ENCODE measurements around the gene PRPH. TPM values are rescaled to one million over a fixed set of nuclear protein-coding genes. Genes with fewer than 3 reads are reported as not detected.

The PRPH gene
- total and polyA plus RNA-seq, 7 donors = 0.06 to 0.20 TPM; not detected in 5

- no peak overlapping the region for H3K4me3 ChIP-seq
- intact Hi-C loops (cut with DNase I) = no loop called here
- H3K9me3 ChIP-seq = no peaks in the 10 kb centered on the region
- 60 to 67% (median 61%) methylated on average over 18 to 24 of the region's 25 CpGs for WGBS, 3 donors
- DNase-seq (no peak), ATAC-seq (peak in 1 of 4 donors; percentile 27)
- H3K27ac ChIP-seq = no peak overlapping the region
- TF ChIP-seq CTCF (IDR thresholded peaks at IDR 0.05) = no peak
- no peaks in the 10 kb centered on the region for H3K4me1 ChIP-seq
- no peaks in the 10 kb centered on the region for H3K36me3 ChIP-seq (ENCODE audit: insufficient read depth in 1 of 2, low read depth in 1 of 2)
- H3K27me3 ChIP-seq (ENCODE audit: insufficient read depth in 3 of 3, low read length in 2 of 3) = peaks cover 0 to 12% (median 6%) of the 10 kb centered on the region in 3 donors
Observed at GRCh38 chr12:49283541-49284429, 11.2 kb upstream of the PRPH start.

GRCh38 chr12:49284672-49285071, 10.3 kb upstream of the PRPH start:
- no peak overlapping the region for H3K4me3 ChIP-seq
- no peaks in the 10 kb centered on the region for H3K9me3 ChIP-seq
- no peak overlapping the region for H3K27ac ChIP-seq
- intact Hi-C loops (cut with DNase I) = loop anchor here in 1 of 2 donors (5.0 kb wide), 1 partner anchor 228 kb away; no protein-coding TSS in a partner anchor
- ATAC-seq (no peak), DNase-seq (no peak)
- H3K4me1 ChIP-seq = no peaks in the 10 kb centered on the region
- 89 to 94% (median 91%) methylated on average over 4 of the region's 4 CpGs for WGBS, 3 donors
- no peak for TF ChIP-seq CTCF (IDR thresholded peaks at IDR 0.05)
- peaks cover 0 to 12% (median 8%) of the 10 kb centered on the region in 3 donors for H3K27me3 ChIP-seq (ENCODE audit: insufficient read depth in 3 of 3, low read length in 2 of 3)
- H3K36me3 ChIP-seq (ENCODE audit: insufficient read depth in 1 of 2, low read depth in 1 of 2) = no peaks in the 10 kb centered on the region

GRCh38 chr12:49287876-49288275, 7.1 kb upstream of the PRPH start:
- Histone ChIP-seq H3K27me3 (ENCODE audit: insufficient read depth in 3 of 3, low read length in 2 of 3) (peaks cover 0 to 12% (median 8%) of the 10 kb centered on the region in 3 donors), H3K36me3 (ENCODE audit: insufficient read depth in 1 of 2, low read depth in 1 of 2) (no peaks in the 10 kb centered on the region), H3K4me1 (no peaks in the 10 kb centered on the region), H3K27ac (no peak overlapping the region), H3K4me3 (no peak overlapping the region), H3K9me3 (no peaks in the 10 kb centered on the region)
- TF ChIP-seq CTCF (IDR thresholded peaks at IDR 0.05) = no peak
- no peak for DNase-seq
- ATAC-seq = no peak
- WGBS, 3 donors = 56 to 69% (median 60%) methylated on average over 6 of the region's 6 CpGs
- intact Hi-C loops (cut with DNase I) = loop anchor here in 1 of 2 donors (2.0 to 5.0 kb wide), 2 partner anchors 55 to 224 kb away; no protein-coding TSS in a partner anchor

- TF ChIP-seq CTCF (IDR thresholded peaks at IDR 0.05) = peak; percentile 81
- Histone ChIP-seq H3K4me1 (no peaks in the 10 kb centered on the region), H3K27me3 (ENCODE audit: insufficient read depth in 3 of 3, low read length in 2 of 3) (peaks cover 0 to 12% (median 7%) of the 10 kb centered on the region in 3 donors), H3K27ac (no peak overlapping the region), H3K9me3 (no peaks in the 10 kb centered on the region), H3K4me3 (no peak overlapping the region), H3K36me3 (ENCODE audit: insufficient read depth in 1 of 2, low read depth in 1 of 2) (no peaks in the 10 kb centered on the region)
- peak in 1 of 2 donors; percentile 40 for DNase-seq
- intact Hi-C loops (cut with DNase I) = loop anchor here in 1 of 2 donors (2.0 to 5.0 kb wide), 2 partner anchors 54 to 224 kb away; no protein-coding TSS in a partner anchor
- peak in 3 of 4 donors; percentile 50 to 72 (median 67) for ATAC-seq
- WGBS, 3 donors = 11 to 13% (median 12%) methylated on average over 11 of the region's 11 CpGs
Observed at GRCh38 chr12:49288412-49288853, 6.5 kb upstream of the PRPH start.

Data from psoas muscle (tissue), 8 donors.